Spleen (tissue), 7 donors: ENCODE data around the gene GLUD2.

Source experiments
- POLR2A ChIP-seq, 3 donors: fragments of 450-650 bp; IDR thresholded peaks; one replicate each; pipeline ENCODE4 v1.5.1; 2017; ENCODE audit warnings: antibody characterized with exemption in 3 of 3, mild to moderate bottlenecking in 1 of 3
- POLR2AphosphoS5 ChIP-seq, 3 donors: sonication (generic); formaldehyde crosslinking; IDR thresholded peaks; one replicate each; pipeline ENCODE4 v1.5.1; 2017; ENCODE audit warnings: antibody characterized with exemption in 3 of 3
- TF ChIP-seq, protein P1 (sequence below), 11 experiments: fragments of 200-600 bp in 7 of 11; fragments of 450-650 bp in 4 of 11; sonication (generic) in 4 of 11; IDR thresholded peaks in 8 of 11; conservative IDR thresholded peaks in 3 of 11; 1 replicate in 7 of 11; 2 replicates in 4 of 11; pipeline versions ENCODE4 v1.4.0 to v1.8.0; 2016 to 2021; ENCODE audit warnings: antibody characterized with exemption in 11 of 11, inconsistent platforms in 4 of 11, mild to moderate bottlenecking in 1 of 11
- donor health status: DM: no; HTN: no; CAD: no; lungs with moderate emphysema.
- donor health status: DM: no; HTN: no; CAD: no.
- donor health status: DM: no; HTN: no; CAD: no.

DNA sequence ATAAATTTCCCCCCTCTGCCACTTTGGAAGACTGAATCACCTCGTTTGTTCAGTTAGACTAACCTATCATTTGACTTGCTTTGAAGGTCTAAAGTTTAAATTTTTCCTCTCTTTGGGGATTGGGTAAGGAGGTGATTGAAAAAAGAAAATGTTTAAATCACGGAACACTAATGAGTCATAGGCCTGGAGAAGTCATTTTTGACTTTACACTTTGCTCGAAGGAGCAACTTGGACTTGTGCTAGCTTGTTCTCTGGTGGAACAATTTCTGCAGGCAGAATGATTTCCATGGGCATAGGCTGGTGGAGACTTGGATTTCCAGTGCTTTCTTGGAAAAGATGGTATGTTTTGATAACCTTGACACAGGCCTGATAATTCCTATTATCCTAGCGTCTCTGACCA is 10.5 kb upstream of the GLUD2 start:
- TF ChIP-seq, protein P1, sequence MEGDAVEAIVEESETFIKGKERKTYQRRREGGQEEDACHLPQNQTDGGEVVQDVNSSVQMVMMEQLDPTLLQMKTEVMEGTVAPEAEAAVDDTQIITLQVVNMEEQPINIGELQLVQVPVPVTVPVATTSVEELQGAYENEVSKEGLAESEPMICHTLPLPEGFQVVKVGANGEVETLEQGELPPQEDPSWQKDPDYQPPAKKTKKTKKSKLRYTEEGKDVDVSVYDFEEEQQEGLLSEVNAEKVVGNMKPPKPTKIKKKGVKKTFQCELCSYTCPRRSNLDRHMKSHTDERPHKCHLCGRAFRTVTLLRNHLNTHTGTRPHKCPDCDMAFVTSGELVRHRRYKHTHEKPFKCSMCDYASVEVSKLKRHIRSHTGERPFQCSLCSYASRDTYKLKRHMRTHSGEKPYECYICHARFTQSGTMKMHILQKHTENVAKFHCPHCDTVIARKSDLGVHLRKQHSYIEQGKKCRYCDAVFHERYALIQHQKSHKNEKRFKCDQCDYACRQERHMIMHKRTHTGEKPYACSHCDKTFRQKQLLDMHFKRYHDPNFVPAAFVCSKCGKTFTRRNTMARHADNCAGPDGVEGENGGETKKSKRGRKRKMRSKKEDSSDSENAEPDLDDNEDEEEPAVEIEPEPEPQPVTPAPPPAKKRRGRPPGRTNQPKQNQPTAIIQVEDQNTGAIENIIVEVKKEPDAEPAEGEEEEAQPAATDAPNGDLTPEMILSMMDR (IDR thresholded peaks at IDR 0.05 in 8 of 11, conservative IDR thresholded peaks at IDR 0.05 in 3 of 11) = no peak
- TF ChIP-seq POLR2A (IDR thresholded peaks at IDR 0.05) (no peak), POLR2AphosphoS5 (IDR thresholded peaks at IDR 0.05) (no peak)
